RKO (cell line): Measurements from ENCODE around the gene OR6X1.
"Not testable (repeated sequence)": the region's sequence is repeated elsewhere in the genome, so short reads cannot be mapped to it uniquely, and the experiment has no call there.

Experiments used
- DNase-seq: peaks from one replicate; pipeline ENCODE4 v3.0.0-alpha.2; 2016; ENCODE audit warnings: low spot score

The OR6X1 gene

GRCh38 chr11:123753110-123753509 is 1.2 kb downstream of the OR6X1 start:
- no peak for DNase-seq

DNA sequence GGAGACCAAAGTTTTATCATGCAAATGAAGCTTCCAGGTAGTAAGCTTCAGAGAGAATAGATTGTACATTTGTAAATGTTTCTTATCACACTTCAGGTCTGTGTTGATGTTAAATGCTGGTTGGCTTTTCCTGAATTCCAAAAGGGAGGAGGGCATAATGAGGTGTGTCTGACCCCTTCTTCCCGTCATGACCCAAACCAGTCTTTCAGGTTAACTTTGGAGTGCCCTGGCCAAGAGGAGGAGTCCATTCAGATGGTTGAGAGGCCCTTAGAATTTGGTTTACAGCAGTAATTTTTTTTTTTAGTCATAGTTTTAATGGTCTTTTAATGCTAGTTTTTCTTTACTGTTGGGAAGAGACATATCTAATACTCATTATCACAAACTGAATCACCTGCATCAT is 2.5 kb downstream of the OR6X1 start:
- DNase-seq: no peak

DNA sequence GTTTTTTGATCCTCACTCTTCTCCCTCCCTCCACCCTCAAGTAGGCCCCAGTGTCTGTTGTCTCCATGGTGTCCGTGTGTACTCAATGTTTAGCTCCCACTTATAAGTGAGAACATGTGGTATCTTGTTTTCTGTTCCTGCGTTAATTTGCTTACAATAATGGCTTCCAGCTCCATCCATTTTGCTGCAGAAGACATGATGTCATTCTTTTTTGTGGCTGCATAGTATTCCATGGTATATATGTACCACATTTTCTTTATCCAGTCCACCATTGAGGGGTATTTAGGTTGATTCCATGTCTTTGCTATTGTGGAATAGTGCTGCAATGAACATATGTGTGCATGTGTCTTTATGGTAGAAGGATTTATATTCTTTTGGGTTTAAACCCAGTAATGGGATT is 6.0 kb downstream of the OR6X1 start:
- not testable (repeated sequence) for DNase-seq

GRCh38 chr11:123745764-123746451 is 8.4 kb downstream of the OR6X1 start:
- no peak for DNase-seq

GRCh38 chr11:123742724-123743120 is 11.6 kb downstream of the OR6X1 start:
- no peak for DNase-seq

DNA sequence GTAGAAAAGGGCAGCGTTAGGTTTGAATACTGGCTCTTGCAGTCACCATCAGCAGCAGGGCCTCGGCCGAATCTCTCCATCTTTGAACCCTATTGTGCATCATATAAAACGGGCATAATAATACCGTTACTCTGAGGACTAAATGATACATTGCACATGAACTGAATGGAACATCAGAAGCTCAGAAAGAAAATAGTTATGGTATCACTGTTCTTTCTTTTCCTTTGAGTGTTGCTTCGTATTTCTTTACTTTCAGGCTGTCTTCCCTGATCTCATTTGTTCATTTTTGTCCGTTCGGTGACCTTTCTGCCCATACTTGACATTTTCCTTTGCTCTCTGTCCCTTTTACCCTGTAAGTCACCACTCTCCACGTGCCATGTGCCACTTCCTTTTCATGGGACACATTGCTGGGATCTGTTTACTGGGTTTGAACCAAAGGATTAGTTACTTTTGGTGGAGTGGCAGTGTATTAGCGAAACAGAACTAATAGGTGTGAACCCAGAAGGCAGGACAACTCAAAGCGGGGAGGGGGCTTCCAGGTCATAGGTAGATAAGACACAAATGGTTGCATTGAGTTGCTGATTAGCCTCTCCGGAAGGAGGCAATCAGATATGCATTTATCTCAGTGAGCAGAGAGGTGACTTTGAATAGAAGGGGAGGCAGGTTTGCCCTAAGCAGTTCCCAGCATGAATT is 12.1 kb downstream of the OR6X1 start:
- DNase-seq: peak; percentile 6

DNA sequence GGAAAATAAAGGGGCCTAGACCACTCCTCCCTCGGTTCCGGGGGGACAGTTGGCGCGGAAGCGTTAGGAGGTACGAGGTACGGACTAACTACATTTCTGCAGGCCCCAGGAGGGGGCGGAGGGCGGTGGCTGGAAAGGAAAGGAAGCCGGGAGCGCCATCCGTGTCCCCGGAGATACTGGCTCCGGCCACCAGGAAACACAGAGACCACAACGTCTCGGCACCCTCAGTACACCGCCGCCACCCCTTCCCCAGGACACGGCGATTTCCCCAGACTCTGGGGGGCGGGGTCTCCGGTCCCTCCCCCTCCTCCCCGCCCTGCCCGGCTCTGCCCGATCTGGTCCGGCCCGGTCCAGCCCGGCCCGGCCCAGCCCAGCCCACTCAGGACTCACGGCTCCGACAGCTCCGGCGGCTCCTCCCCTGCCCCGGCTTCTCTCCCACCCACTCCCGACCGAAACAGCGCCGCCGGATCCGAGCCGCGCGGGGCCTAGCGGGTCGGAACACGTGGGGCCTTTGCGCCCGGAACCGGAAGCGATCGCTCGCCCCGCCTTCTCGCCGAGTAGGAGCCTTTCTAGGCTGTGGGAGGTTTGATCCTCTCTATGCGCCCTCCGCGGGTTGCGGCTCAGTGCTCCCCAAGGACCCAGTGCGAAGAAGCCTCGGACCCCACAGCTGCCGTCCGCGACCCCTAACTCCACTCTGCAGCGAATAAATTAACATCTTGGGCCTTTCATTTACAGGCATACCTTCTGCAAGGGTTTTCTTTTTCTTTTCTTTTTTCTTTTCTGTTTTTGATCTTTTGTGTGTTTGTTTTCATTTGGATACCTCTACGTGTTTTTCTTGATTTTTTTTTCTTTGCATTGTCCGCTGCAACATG is 12.9 kb downstream of the OR6X1 start, which contains the start of gene ZNF202:
Gene ZNF202 (minus strand): TSS at position 502 of the 872 bp plus-strand sequence. CDS start 10,772 bp downstream, outside the sequence.
- DNase-seq: peak; percentile 89

- no peak for DNase-seq
These were observed 13.5 kb downstream of the OR6X1 start for GRCh38 chr11:123740787-123741158.

DNA sequence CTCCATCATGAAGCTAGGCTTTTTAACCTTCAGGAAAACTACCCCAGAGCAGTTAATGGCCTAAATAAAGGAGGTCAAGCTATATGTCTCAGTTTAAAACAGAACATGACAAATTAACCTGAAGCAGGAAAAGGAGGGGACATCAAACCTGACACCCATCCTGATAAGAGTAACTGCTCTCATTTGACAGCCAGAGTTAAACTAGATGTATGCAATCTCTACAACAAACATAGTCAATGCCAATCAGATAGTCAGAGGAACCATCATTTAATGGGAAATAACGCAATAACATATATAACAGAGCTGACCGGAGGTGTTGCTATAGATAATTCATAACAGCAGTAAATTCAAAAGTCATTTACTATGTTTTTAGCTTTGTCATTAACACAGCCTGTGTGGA is 15.9 kb downstream of the OR6X1 start:
- no peak for DNase-seq

DNA sequence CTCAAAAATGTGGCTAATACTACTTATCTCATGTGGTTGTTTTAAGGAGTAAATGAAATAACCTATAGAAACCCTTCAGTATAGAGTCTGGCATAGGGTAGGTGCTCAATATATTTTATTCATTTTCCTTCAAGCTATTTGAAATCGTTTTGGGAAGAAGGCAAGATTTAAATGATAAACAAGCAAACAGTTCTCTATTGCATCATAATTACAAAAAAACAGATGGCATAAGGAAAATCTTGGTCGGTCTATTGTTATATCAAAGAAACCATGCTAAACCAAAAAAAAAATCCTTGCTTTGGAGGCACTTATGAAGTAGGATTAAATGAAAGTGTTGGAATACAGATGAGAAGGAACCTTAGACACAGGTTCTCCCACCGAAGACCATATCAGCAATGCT is 17.5 kb downstream of the OR6X1 start:
- no peak for DNase-seq

DNA sequence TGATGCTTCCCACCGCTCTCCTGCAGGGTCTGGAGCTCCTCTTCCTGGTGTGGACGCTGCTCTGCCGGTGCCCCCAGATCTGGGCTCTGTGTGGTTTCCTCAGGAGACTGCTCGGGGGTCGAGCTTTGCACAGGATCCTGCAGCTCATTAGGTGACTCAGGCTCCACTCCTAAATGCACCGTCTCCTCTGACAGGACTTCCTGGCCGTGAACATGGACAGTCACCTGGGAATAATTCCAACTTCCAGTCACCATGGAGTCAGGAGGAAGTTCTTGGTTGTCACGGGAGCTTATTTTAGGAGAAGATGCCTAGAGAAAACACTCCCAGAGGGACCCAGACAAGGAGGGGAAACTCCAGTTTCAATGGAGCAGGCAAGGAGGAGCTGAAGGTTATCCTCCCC is 24.7 kb downstream of the OR6X1 start:
- no peak for DNase-seq

DNA sequence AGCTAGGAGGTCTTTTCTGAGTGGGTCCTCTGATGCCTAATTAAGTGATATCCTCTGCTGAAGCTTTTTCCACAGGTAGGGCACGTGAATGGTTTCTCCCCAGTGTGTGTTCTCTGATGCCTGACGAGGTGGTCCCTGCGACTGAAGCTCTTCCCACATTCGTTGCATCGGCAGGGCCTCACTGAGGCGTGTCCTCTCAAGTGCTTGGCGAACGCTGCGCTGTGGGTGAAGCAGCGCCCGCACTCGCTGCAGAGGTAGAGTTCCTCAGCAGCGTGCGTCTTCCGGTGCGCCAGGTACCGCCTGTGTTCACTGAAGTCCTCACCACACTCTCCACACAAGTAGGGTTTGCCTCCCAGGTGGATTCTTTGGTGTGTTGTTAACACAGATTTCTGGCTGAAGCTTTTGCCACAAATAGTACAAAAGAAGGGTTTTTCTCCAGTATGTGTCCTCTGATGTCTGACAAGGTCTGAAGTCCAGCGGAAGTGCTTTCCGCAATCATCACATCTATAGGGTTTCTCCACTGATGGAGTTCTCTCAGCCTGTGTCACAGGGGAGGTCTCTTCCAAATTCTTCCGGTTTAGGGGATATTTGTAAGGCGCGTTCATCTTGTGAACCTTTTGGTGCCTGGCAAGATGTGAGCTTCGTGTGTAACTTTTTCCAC is 28.2 kb downstream of the OR6X1 start:
- no peak for DNase-seq

DNA sequence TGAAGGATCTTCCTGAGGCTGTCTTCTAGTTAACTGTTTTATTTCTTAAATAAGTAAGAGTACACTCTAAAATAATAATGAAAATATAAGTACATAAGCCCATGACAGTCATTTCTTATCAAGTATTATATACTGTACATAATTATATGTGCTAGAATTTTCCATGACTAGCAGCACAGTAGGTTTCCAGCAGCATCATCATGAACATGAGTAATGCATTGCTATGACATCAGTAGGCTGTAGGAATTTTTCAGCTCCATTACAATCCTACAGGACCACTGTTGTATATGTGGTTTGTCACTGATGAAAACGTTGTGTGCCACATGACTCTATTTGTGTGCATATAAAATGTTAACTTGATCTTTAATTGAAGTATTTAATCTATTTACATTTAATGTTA is 34.9 kb downstream of the OR6X1 start:
- DNase-seq: peak; percentile 73

DNA sequence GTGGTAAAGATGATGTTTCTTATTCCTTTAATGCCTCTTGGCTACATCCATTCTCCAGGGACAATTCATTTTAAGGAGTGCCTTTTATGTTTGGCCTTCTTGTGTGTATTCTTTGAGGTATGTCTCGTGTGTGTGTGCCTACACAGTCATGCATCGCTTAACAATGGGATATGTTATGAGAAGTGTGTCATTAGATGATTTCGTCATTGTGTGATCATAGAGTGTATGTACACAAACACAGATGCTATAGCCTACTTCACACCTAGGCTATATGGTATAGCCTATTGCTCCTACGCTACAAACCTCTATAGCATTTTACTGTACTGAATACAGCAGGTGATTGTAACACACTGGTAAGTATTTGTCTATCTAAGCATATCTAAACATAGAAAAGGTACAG is 35.8 kb downstream of the OR6X1 start:
- no peak for DNase-seq

- DNase-seq: no peak
These were observed 36.3 kb downstream of the OR6X1 start for GRCh38 chr11:123718063-123718462.

GRCh38 chr11:123712627-123713026 is 41.7 kb downstream of the OR6X1 start:
- not testable (repeated sequence) for DNase-seq

DNA sequence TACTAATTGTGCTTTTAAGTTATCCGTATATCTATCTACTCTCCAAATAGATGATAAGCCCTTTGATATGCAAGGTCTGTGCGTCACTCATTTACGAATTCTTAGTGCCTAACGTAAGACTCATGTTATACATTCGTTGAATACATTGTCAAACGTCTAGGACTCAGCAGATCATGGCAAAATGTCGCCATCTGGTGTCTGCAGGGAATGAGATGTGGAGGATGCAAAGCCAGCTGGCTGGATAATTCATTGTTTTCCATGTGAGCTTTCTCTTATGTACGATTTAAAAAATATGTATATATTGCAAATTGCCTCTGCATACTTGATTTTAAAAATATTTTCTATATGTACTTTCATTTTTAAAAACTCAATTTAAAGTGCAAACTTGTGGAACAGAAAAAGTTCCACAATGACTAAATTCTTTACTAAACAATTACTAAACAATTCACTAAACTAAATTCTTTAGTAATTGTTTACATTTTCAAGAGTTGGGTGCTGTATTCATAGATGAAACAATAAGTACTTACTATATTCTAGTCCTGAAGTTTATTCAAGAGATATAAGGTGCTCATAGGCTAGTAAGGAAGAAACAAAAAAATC is 46.6 kb downstream of the OR6X1 start:
- peak; percentile 82 for DNase-seq

DNA sequence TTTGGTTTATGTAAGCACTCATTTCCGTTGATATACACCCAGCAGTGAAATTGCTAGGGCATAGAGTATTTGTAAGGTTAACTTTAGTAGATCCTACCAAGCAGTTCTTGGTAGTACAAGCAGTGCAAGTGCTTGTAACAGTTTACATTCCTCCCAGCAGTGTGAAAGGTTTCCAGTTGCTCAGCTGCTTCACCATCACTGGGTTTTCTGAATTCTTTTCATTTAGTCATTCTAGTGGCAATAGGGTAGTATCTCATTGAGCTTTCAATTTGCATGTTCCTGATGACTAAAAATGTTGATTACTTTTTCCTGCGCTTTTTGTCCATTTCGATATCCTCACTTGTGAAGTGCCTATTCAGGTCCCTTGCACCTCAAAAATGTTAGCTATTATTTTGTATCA is 47.1 kb downstream of the OR6X1 start:
- DNase-seq: no peak

- no peak for DNase-seq
These were observed 50.0 kb downstream of the OR6X1 start for GRCh38 chr11:123704341-123704740.
